ENCODE data around the gene GBP4.

The GBP4 gene

GRCh38 chr1:89170170-89171066 is 28.3 kb downstream of the GBP4 start:
- no peak for DNase-seq (ENCODE audit: low spot score)

GRCh38 chr1:89169166-89169565 is 29.6 kb downstream of the GBP4 start:
- no peak for DNase-seq (ENCODE audit: low spot score)

GRCh38 chr1:89167590-89168230 is 31.0 kb downstream of the GBP4 start:
- DNase-seq (ENCODE audit: low spot score): no peak

- no peak for DNase-seq (ENCODE audit: low spot score)
Measured at GRCh38 chr1:89166705-89167104, 32.0 kb downstream of the GBP4 start.

- DNase-seq (ENCODE audit: low spot score): no peak
Measured at GRCh38 chr1:89165811-89166210, 32.9 kb downstream of the GBP4 start.

- DNase-seq (ENCODE audit: low spot score): no peak
Measured at GRCh38 chr1:89151047-89151446, 47.7 kb downstream of the GBP4 start.

- no peak for DNase-seq (ENCODE audit: low spot score)
Measured at GRCh38 chr1:89149976-89150375, 48.8 kb downstream of the GBP4 start.

GRCh38 chr1:89149229-89149628 is 49.5 kb downstream of the GBP4 start:
- DNase-seq (ENCODE audit: low spot score): no peak

- no peak for DNase-seq (ENCODE audit: low spot score)
Measured at GRCh38 chr1:89147678-89148658, 50.8 kb downstream of the GBP4 start.

GRCh38 chr1:89146721-89147120 is 52.0 kb downstream of the GBP4 start:
- DNase-seq (ENCODE audit: low spot score): no peak

- DNase-seq (ENCODE audit: low spot score): no peak
Measured at GRCh38 chr1:89143484-89143883, 55.3 kb downstream of the GBP4 start.

- DNase-seq (ENCODE audit: low spot score): no peak
Measured at GRCh38 chr1:89142160-89142559, 56.6 kb downstream of the GBP4 start.

GRCh38 chr1:89133747-89134146 is 65.0 kb downstream of the GBP4 start:
- DNase-seq (ENCODE audit: low spot score): no peak

All from CD4-positive, alpha-beta T cell treated with Interleukin-15 for 4 hours (primary cell).